GM18909 (cell line): ENCODE measurements around the gene TRABD2A.

Experiments used
- ATAC-seq: cut with Tn5 transposase; IDR thresholded peaks from one replicate; pipeline ENCODE4 v1.9.1; 2021; ENCODE audit warnings: mild to moderate bottlenecking; ENCODE audit not compliant: unreplicated experiment, poor library complexity

The TRABD2A gene

GRCh38 chr2:84905181-84906107 is 24.6 kb upstream of the TRABD2A start, which contains the start of gene TMSB10:
TSS of gene TMSB10 (plus strand) at chr2:84905656.
- peak; percentile 74 for ATAC-seq

- no peak for ATAC-seq
Observed at GRCh38 chr2:84904717-84905174, 23.9 kb upstream of the TRABD2A start.

GRCh38 chr2:84904151-84904550 is 23.3 kb upstream of the TRABD2A start:
- ATAC-seq: no peak

GRCh38 chr2:84902526-84902925 is 21.6 kb upstream of the TRABD2A start:
- ATAC-seq: no peak

GRCh38 chr2:84901593-84902120 is 20.8 kb upstream of the TRABD2A start:
- ATAC-seq: no peak

- ATAC-seq: no peak
Observed at GRCh38 chr2:84900971-84901370, 20.1 kb upstream of the TRABD2A start.

GRCh38 chr2:84899304-84900204 is 18.7 kb upstream of the TRABD2A start:
- ATAC-seq: no peak

GRCh38 chr2:84897773-84898172 is 16.9 kb upstream of the TRABD2A start:
- no peak for ATAC-seq

- ATAC-seq: no peak
Observed at GRCh38 chr2:84896567-84896966, 15.7 kb upstream of the TRABD2A start.

GRCh38 chr2:84894758-84895520 is 14.1 kb upstream of the TRABD2A start:
- peak; percentile 43 for ATAC-seq

- no peak for ATAC-seq
Observed at GRCh38 chr2:84894131-84894586, 13.3 kb upstream of the TRABD2A start.

GRCh38 chr2:84891355-84892010 is 10.6 kb upstream of the TRABD2A start:
- ATAC-seq: no peak

GRCh38 chr2:84889332-84889731 is 8.4 kb upstream of the TRABD2A start:
- peak; percentile 2 for ATAC-seq

- peak; percentile 97 for ATAC-seq
Observed at GRCh38 chr2:84888401-84889276, 7.8 kb upstream of the TRABD2A start.

GRCh38 chr2:84886791-84887190 is 5.9 kb upstream of the TRABD2A start:
- no peak for ATAC-seq

GRCh38 chr2:84885111-84885510 is 4.2 kb upstream of the TRABD2A start:
- no peak for ATAC-seq

GRCh38 chr2:84884449-84884848 is 3.6 kb upstream of the TRABD2A start:
- ATAC-seq: no peak

GRCh38 chr2:84882775-84883550 is 2.1 kb upstream of the TRABD2A start:
- no peak for ATAC-seq
